ENCODE results near the gene GALNT18. TPM values are rescaled to one million over a fixed set of nuclear protein-coding genes. Genes with fewer than 3 reads are reported as not detected.

GALNT18 gene
- total RNA-seq, 6 experiments from 2014 or later, result 3.7 to 11.4 (median 7.8) TPM

- intact Hi-C loops (cut with DNase I), result no loop called here
- DNase-seq, result no peak
- ATAC-seq, result no peak
- H3K4me3 ChIP-seq, result no peak overlapping the region
- H3K4me1 ChIP-seq, result peaks cover 0 to 12% (median 0%) of the 10 kb centered on the region in 4 donors
- no CpG with 5 or more reads among the region's 2 CpGs for WGBS (ENCODE audit: insufficient coverage, low coverage, low lambda C conversion rate, missing lambda C conversion rate)
- H3K27me3 ChIP-seq, result no peaks in the 10 kb centered on the region
- TF ChIP-seq POLR2A (IDR thresholded peaks at IDR 0.05) (no peak), CTCF (IDR thresholded peaks at IDR 0.05) (no peak)
- H3K27ac ChIP-seq, result no peak overlapping the region
- no peaks in the 10 kb centered on the region for H3K9me3 ChIP-seq
- H3K36me3 ChIP-seq, result no peaks in the 10 kb centered on the region
These were observed 124.9 kb downstream of the GALNT18 start for GRCh38 chr11:11496879-11497278.

- ATAC-seq (no peak), DNase-seq (no peak)
- Histone ChIP-seq H3K27ac (no peak overlapping the region), H3K9me3 (no peaks in the 10 kb centered on the region), H3K4me1 (no peaks in the 10 kb centered on the region), H3K27me3 (no peaks in the 10 kb centered on the region), H3K36me3 (no peaks in the 10 kb centered on the region), H3K4me3 (no peak overlapping the region)
- TF ChIP-seq POLR2A (IDR thresholded peaks at IDR 0.05) (no peak), CTCF (IDR thresholded peaks at IDR 0.05) (no peak)
- 100% methylated on average over 1 of the region's 2 CpGs for WGBS (ENCODE audit: insufficient coverage, low coverage, low lambda C conversion rate, missing lambda C conversion rate)
- intact Hi-C loops (cut with DNase I), result no loop called here
These were observed 127.5 kb downstream of the GALNT18 start for GRCh38 chr11:11494348-11494747.

GRCh38 chr11:11493698-11494097 lies 128.1 kb downstream of the GALNT18 start:
- no peaks in the 10 kb centered on the region for H3K36me3 ChIP-seq
- no peaks in the 10 kb centered on the region for H3K9me3 ChIP-seq
- ATAC-seq (no peak), DNase-seq (no peak)
- H3K27me3 ChIP-seq, result no peaks in the 10 kb centered on the region
- TF ChIP-seq POLR2A (IDR thresholded peaks at IDR 0.05) (no peak), CTCF (IDR thresholded peaks at IDR 0.05) (no peak)
- H3K4me1 ChIP-seq, result no peaks in the 10 kb centered on the region
- H3K27ac ChIP-seq, result no peak overlapping the region
- intact Hi-C loops (cut with DNase I), result no loop called here
- WGBS (ENCODE audit: insufficient coverage, low coverage, low lambda C conversion rate, missing lambda C conversion rate), result 88% methylated on average over 6 of the region's 6 CpGs
- no peak overlapping the region for H3K4me3 ChIP-seq

- intact Hi-C loops (cut with DNase I), result no loop called here
- H3K36me3 ChIP-seq, result no peaks in the 10 kb centered on the region
- DNase-seq, result peak in 1 of 3 donors; percentile 19
- ATAC-seq, result no peak
- 64% methylated on average over 4 of the region's 4 CpGs for WGBS (ENCODE audit: insufficient coverage, low coverage, low lambda C conversion rate, missing lambda C conversion rate)
- H3K27ac ChIP-seq, result no peak overlapping the region
- H3K27me3 ChIP-seq, result no peaks in the 10 kb centered on the region
- H3K4me3 ChIP-seq, result no peak overlapping the region
- no peaks in the 10 kb centered on the region for H3K4me1 ChIP-seq
- H3K9me3 ChIP-seq, result no peaks in the 10 kb centered on the region
- TF ChIP-seq CTCF (IDR thresholded peaks at IDR 0.05) (no peak), POLR2A (IDR thresholded peaks at IDR 0.05) (no peak)
These were observed 130.2 kb downstream of the GALNT18 start for GRCh38 chr11:11491589-11491988.

- intact Hi-C loops (cut with DNase I), result no loop called here
- Histone ChIP-seq H3K27me3 (no peaks in the 10 kb centered on the region), H3K4me3 (no peak overlapping the region), H3K36me3 (no peaks in the 10 kb centered on the region), H3K9me3 (no peaks in the 10 kb centered on the region), H3K27ac (no peak overlapping the region), H3K4me1 (no peaks in the 10 kb centered on the region)
- ATAC-seq (no peak), DNase-seq (no peak)
- TF ChIP-seq POLR2A (IDR thresholded peaks at IDR 0.05) (no peak), CTCF (IDR thresholded peaks at IDR 0.05) (no peak)
- WGBS (ENCODE audit: insufficient coverage, low coverage, low lambda C conversion rate, missing lambda C conversion rate), result 75% methylated on average over 1 of the region's 2 CpGs
These were observed 130.8 kb downstream of the GALNT18 start for GRCh38 chr11:11491014-11491413.

Data from right lobe of liver (tissue), 6 donors.